Ovary (tissue), 9 donors: Measurements from ENCODE around the gene TREH. TPM values are rescaled to one million over a fixed set of nuclear protein-coding genes. Genes with fewer than 3 reads are reported as not detected.
"Not testable (repeated sequence)": the region's sequence is repeated elsewhere in the genome, so short reads cannot be mapped to it uniquely, and the experiment has no call there.

Source experiments
- DNase-seq, 5 donors: peaks; one replicate each; pipeline ENCODE4 v3.0.0-alpha.2; 2019 to 2020
- H3K27ac ChIP-seq, 2 donors: fragments of 200-600 bp; one replicate each; pipeline versions ENCODE4 v1.5.1 to v1.8.0; 2019 to 2022
- H3K27me3 ChIP-seq: fragments of 200-600 bp; one replicate; pipeline ENCODE4 v1.8.0; 2022
- H3K36me3 ChIP-seq: fragments of 200-600 bp; sonication (generic); one replicate; pipeline ENCODE4 v1.5.1; 2019
- H3K4me1 ChIP-seq: one replicate; pipeline ENCODE4 v1.8.1; 2013; ENCODE audit warnings: mild to moderate bottlenecking, moderate library complexity; ENCODE audit not compliant: insufficient read depth
- H3K4me3 ChIP-seq: fragments of 200-600 bp; sonication (generic); one replicate; pipeline ENCODE4 v1.5.1; 2017
- H3K9me3 ChIP-seq, 2 donors: fragments of 200-600 bp in 1 of 2; sonication (generic) in 1 of 2; one replicate each; pipeline versions ENCODE4 v1.5.1 to v1.8.1; 2013 to 2019; ENCODE audit warnings: mild to moderate bottlenecking in 1 of 2, moderate library complexity in 1 of 2
- EP300 ChIP-seq: sonication (generic); formaldehyde crosslinking; IDR thresholded peaks from one replicate; pipeline ENCODE4 v1.6.1; 2017; ENCODE audit warnings: antibody characterized with exemption
- POLR2A ChIP-seq: fragments of 450-650 bp; IDR thresholded peaks from one replicate; pipeline ENCODE4 v1.6.1; 2017; ENCODE audit warnings: antibody characterized with exemption, mild to moderate bottlenecking, moderate library complexity
- WGBS, 3 donors: extraction: QIAGEN DNeasy Blood & Tissue Kit in 1 of 3; methylation state at CpG; one replicate each; pipeline versions ENCODE4 v1.1.5 to v1.1.7; 2013 to 2017; 5-methylcytosine and 5-hydroxymethylcytosine counted together
- intact Hi-C, 4 donors: fragments of 100-400 bp; cut with DNase I; formaldehyde crosslinking; loops; one replicate each; pipeline versions ENCODE4 v1.11.0 to v1.15.1; 2022 to 2023
- polyA plus RNA-seq, 2 donors: library from polyadenylated mRNA; stranded (reverse); fragments of 200-250 nt in 1 of 2; fragments of 350-450 nt in 1 of 2; fragmentation: Illumina TruSeq in 1 of 2; extraction: RNeasy Lipid Tissue Mini Kit (QIAGEN cat#74804) in 1 of 2; gene quantifications; one replicate each; pipeline ENCODE4 v1.2.3, GENCODE V29; 2013 to 2014
- total RNA-seq, 7 donors: library from RNA; depleted of rRNA in 2 of 7; stranded (reverse); fragments of >200 nt in 2 of 7; fragmentation: NEBNext Ultra II Directional in 3 of 7; extraction: Animal tissue kit (Norgen Biotek cat#: 25700) in 3 of 7; gene quantifications; one replicate each; pipeline versions ENCODE4 v1.1.0 to v1.2.4, GENCODE V29; 2016 to 2023
- TF ChIP-seq, protein P1 (sequence below), 3 donors: fragments of 450-650 bp in 2 of 3; fragments of 200-600 bp in 1 of 3; IDR thresholded peaks; one replicate each; pipeline versions ENCODE4 v1.5.1 to v1.8.0; 2016 to 2022; ENCODE audit warnings: antibody characterized with exemption in 3 of 3, mild to moderate bottlenecking in 1 of 3
- donor health status: DM: no; HTN: no; CAD: no; lungs with moderate emphysema.
- donor health status: DM: no; HTN: no; CAD: no.
- donor health status: Bipolar disorder and iron deficiency.
- donor health status: DM: yes; HTN: yes; CAD: no.
- donor health status: DM: no; HTN: no; CAD: no.
- donor health status: DM: yes; HTN: yes; CAD: no.

The TREH gene
- total and polyA plus RNA-seq, 9 donors = 0.10 to 0.48 TPM; not detected in 7

GRCh38 chr11:118615976-118616371 lies 63.5 kb downstream of the TREH start:
- peak in 3 of 5 donors; percentile 20 to 31 (median 25) for DNase-seq
- no peak for TF ChIP-seq EP300
- TF ChIP-seq POLR2A = no peak
- TF ChIP-seq, protein P1, sequence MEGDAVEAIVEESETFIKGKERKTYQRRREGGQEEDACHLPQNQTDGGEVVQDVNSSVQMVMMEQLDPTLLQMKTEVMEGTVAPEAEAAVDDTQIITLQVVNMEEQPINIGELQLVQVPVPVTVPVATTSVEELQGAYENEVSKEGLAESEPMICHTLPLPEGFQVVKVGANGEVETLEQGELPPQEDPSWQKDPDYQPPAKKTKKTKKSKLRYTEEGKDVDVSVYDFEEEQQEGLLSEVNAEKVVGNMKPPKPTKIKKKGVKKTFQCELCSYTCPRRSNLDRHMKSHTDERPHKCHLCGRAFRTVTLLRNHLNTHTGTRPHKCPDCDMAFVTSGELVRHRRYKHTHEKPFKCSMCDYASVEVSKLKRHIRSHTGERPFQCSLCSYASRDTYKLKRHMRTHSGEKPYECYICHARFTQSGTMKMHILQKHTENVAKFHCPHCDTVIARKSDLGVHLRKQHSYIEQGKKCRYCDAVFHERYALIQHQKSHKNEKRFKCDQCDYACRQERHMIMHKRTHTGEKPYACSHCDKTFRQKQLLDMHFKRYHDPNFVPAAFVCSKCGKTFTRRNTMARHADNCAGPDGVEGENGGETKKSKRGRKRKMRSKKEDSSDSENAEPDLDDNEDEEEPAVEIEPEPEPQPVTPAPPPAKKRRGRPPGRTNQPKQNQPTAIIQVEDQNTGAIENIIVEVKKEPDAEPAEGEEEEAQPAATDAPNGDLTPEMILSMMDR (IDR thresholded peaks at IDR 0.05) = no peak
- Histone ChIP-seq H3K27me3 (no peaks in the 10 kb centered on the region), H3K36me3 (no peaks in the 10 kb centered on the region), H3K4me1 (peaks cover 19% of the 10 kb centered on the region), H3K9me3 (no peaks in the 10 kb centered on the region), H3K4me3 (no peak overlapping the region), H3K27ac (no peak overlapping the region)
- 73 to 91% (median 80%) methylated on average over 5 of the region's 5 CpGs for WGBS, 3 donors
- intact Hi-C loops = no loop called here

DNA sequence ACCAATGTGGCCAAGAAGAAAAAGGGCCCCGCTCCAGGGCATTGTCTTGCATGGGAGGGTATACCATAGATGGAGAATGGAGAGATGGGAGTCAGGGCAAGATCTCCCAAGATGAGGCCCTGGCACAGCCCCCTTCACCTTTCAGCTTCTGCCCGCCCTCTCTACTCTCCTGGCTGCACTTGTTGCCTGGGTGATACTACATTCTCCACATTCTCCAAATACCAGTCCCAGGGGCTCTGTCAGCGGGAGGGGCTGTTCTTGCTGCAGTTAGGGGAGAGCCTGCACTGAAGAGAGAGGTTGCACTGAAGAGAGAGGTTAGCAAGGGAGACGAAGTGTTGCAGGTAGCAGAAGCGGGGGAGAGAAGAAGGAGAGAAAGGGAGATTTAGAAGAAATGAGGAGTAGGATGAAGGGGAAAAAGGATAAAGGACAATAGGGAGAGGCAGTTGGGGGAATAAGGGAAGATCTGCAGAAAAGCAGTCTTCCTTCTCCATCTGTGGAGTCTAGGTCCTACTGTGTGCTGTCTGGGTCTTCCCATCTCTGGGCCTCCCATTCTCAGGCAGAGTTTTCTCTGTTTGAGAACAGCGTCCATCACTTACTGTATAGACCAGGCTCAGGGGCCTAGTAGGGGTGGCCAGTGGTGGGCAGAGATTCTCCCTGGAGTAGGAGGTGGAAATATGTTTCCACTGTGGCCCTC lies 64.0 kb downstream of the TREH start:
- H3K27me3 ChIP-seq = no peaks in the 10 kb centered on the region
- DNase-seq = peak in 1 of 5 donors; percentile 11
- H3K27ac ChIP-seq = no peak overlapping the region
- H3K4me3 ChIP-seq = no peak overlapping the region
- 66 to 83% (median 78%) methylated on average over 6 of the region's 6 CpGs for WGBS, 3 donors
- intact Hi-C loops = no loop called here
- TF ChIP-seq POLR2A (no peak), EP300 (no peak)
- TF ChIP-seq, protein P1 (IDR thresholded peaks at IDR 0.05) = no peak
- H3K9me3 ChIP-seq = no peaks in the 10 kb centered on the region
- no peaks in the 10 kb centered on the region for H3K36me3 ChIP-seq
- H3K4me1 ChIP-seq = peaks cover 14% of the 10 kb centered on the region

DNA sequence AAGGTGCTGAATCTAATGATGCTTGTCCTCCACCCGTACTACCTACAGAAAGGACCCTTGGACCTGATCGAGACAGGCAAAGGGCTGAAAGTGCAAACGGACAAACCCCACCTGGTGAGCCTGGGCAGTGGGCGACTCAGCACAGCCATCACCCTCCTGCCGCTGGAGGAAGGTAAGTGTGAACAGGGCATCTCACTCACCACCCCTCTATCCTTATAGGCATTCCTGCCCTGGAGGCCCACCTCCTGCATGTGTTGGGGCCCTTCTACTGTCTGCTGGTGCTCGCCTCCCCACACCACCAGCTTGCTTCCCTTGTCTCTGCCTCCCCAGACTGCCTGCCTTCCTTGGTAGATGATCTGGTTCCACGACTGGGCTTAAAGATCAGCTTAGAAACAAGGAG lies 64.9 kb downstream of the TREH start:
- no peak for TF ChIP-seq POLR2A
- TF ChIP-seq, protein P1 (IDR thresholded peaks at IDR 0.05) = no peak
- TF ChIP-seq EP300 = no peak
- Histone ChIP-seq H3K9me3 (no peaks in the 10 kb centered on the region), H3K4me3 (no peak overlapping the region), H3K36me3 (no peaks in the 10 kb centered on the region), H3K27ac (no peak overlapping the region), H3K4me1 (peaks cover 15% of the 10 kb centered on the region), H3K27me3 (no peaks in the 10 kb centered on the region)
- DNase-seq = no peak
- intact Hi-C loops = loop anchor here in 1 of 4 donors (5.0 kb wide), 1 partner anchor 37 kb away; no protein-coding TSS in a partner anchor
- 82 to 86% (median 86%) methylated on average over 7 of the region's 7 CpGs for WGBS, 3 donors

- TF ChIP-seq, protein P1 (IDR thresholded peaks at IDR 0.05) = no peak
- TF ChIP-seq POLR2A (no peak), EP300 (no peak)
- H3K36me3 ChIP-seq = no peaks in the 10 kb centered on the region
- H3K4me1 ChIP-seq = peaks cover 6% of the 10 kb centered on the region
- no peaks in the 10 kb centered on the region for H3K9me3 ChIP-seq
- peak overlapping the region; percentile 9 to 52 for H3K27ac ChIP-seq
- peak in 4 of 5 donors; percentile 54 to 83 (median 72) for DNase-seq
- WGBS, 3 donors = 4 to 12% (median 9%) methylated on average over 7 of the region's 7 CpGs
- intact Hi-C loops = loop anchor here in 1 of 4 donors (5.0 kb wide), 1 partner anchor 35 kb away; no protein-coding TSS in a partner anchor
- H3K4me3 ChIP-seq = no peak overlapping the region
- H3K27me3 ChIP-seq = no peaks in the 10 kb centered on the region
Observed at GRCh38 chr11:118612378-118612777, 67.1 kb downstream of the TREH start.

DNA sequence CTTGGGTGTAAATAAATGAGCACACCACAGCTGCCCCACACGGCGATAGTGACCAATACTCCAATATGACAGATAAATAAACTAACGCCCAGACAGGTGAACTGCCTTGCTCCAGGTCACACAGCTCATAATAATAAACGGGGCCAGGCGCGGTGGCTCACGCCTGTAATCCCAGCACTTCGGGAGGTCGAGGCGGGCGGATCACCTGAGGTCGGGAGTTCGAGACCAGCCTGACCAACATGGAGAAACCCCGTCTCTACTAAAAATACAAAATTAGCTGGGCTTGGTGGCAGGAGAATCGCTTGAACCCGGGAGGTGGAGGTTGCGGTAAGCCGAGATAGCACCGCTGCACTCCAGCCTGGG lies 68.0 kb downstream of the TREH start:
- DNase-seq = peak in 1 of 5 donors; percentile 38
- not testable (repeated sequence) for H3K4me1 ChIP-seq, H3K36me3 ChIP-seq, H3K27me3 ChIP-seq, H3K4me3 ChIP-seq, H3K27ac ChIP-seq, H3K9me3 ChIP-seq
- WGBS, 3 donors = 64 to 71% (median 66%) methylated on average over 19 of the region's 19 CpGs
- intact Hi-C loops = loop anchor here in 1 of 4 donors (5.0 kb wide), 1 partner anchor 34 kb away; no protein-coding TSS in a partner anchor
